Caco-2 (cell line): ENCODE data around the gene KIAA1671. TPM values are rescaled to one million over a fixed set of nuclear protein-coding genes. Genes with fewer than 3 reads are reported as not detected.

ENCODE experiments used
- BruUV-seq: library from RNA; stranded (reverse); fragments of 400-500 nt; replicated peaks from 2 replicates; lab custom pipeline; 2021; lab: Mats Ljungman, UMichigan
- CTCF ChIA-PET: fragments of 300-600 bp; sonication (Branson Sonifier 250); formaldehyde crosslinking; loops from one replicate; lab custom pipeline; 2022; ENCODE audit warnings: antibody characterized with exemption; lab: Charles Lee
- POLR2A ChIA-PET: fragments of 300-600 bp; sonication (Branson Sonifier 250); formaldehyde crosslinking; loops from one replicate; lab custom pipeline; 2022; ENCODE audit warnings: antibody characterized with exemption; lab: Charles Lee
- DNase-seq, 2 experiments: peaks; one replicate each; pipeline versions ENCODE4 v3.0.0 to v3.0.0-alpha.2; 2020 to 2022
- H3K27me3 ChIP-seq: replicated peaks from 2 replicates; pipeline ENCODE4 v1.6.0; 2011; ENCODE audit warnings: low read length; ENCODE audit not compliant: control insufficient read depth, insufficient read depth
- H3K36me3 ChIP-seq: 2 replicates; pipeline ENCODE4 v1.5.1; 2011; ENCODE audit warnings: low read length; ENCODE audit not compliant: control insufficient read depth, insufficient read depth
- H3K4me1 ChIP-seq: fragments of 250-450 bp; sonication (Bioruptor Pico); 2 replicates; pipeline ENCODE4 v1.5.1; 2020; ENCODE audit warnings: mild to moderate bottlenecking
- H3K4me3 ChIP-seq: 2 replicates; pipeline ENCODE4 v1.5.1; 2011; ENCODE audit warnings: low read depth, mild to moderate bottlenecking, control low read depth, low read length
- H3K9me3 ChIP-seq: fragments of 250-450 bp; sonication (Bioruptor Pico); 2 replicates; pipeline ENCODE4 v1.5.1; 2020; ENCODE audit warnings: mild to moderate bottlenecking, moderate library complexity
- H3K27ac Mint-ChIP-seq: one replicate; pipeline ENCODE4 v1.8.0; 2022; ENCODE audit warnings: mixed read lengths; ENCODE audit not compliant: unreplicated experiment
- H3K27me3 Mint-ChIP-seq: one replicate; pipeline ENCODE4 v1.8.0; 2022; ENCODE audit warnings: mixed read lengths; ENCODE audit not compliant: insufficient read depth, unreplicated experiment
- H3K36me3 Mint-ChIP-seq: one replicate; pipeline ENCODE4 v1.8.0; 2022; ENCODE audit warnings: mild to moderate bottlenecking, mixed read lengths; ENCODE audit not compliant: insufficient read depth, unreplicated experiment
- H3K4me1 Mint-ChIP-seq: one replicate; pipeline ENCODE4 v1.8.0; 2022; ENCODE audit warnings: low read depth, mixed read lengths; ENCODE audit not compliant: unreplicated experiment
- H3K4me3 Mint-ChIP-seq: one replicate; pipeline ENCODE4 v1.8.0; 2022; ENCODE audit warnings: mild to moderate bottlenecking, moderate library complexity, mixed read lengths; ENCODE audit not compliant: unreplicated experiment
- H3K9me3 Mint-ChIP-seq: one replicate; pipeline ENCODE4 v1.8.0; 2022; ENCODE audit warnings: mixed read lengths; ENCODE audit not compliant: unreplicated experiment
- CTCF ChIP-seq, 2 experiments: fragments of 200-600 bp in 1 of 2; IDR thresholded peaks; 1 replicate in 1 of 2; 2 replicates in 1 of 2; pipeline versions ENCODE4 v1.5.1 to v1.8.0; 2011 to 2022; ENCODE audit warnings: antibody characterized with exemption in 1 of 2, control low read depth in 1 of 2, inconsistent platforms in 1 of 2, low read depth in 1 of 2, low read length in 1 of 2, mild to moderate bottlenecking in 1 of 2, moderate library complexity in 1 of 2; ENCODE audit not compliant: insufficient read depth in 1 of 2, severe bottlenecking in 1 of 2, unreplicated experiment in 1 of 2
- intact Hi-C: fragments of 100-400 bp; cut with micrococcal nuclease; formaldehyde crosslinking; loops from one replicate; pipeline ENCODE4 v1.10.0; 2022; ENCODE audit not compliant: unreplicated experiment
- total RNA-seq: library from RNA; stranded (reverse); gene quantifications from 2 replicates; pipeline ENCODE4 v1.2.3, GENCODE V29; 2022

The KIAA1671 gene
- total RNA-seq, 1 experiment from 2014 or later, result 28.6 TPM

GRCh38 chr22:25212337-25212736, 259.8 kb downstream of the KIAA1671 start:
- H3K27me3 ChIP-seq, result no peaks in the 10 kb centered on the region
- no peaks in the 10 kb centered on the region for H3K4me1 ChIP-seq
- intact Hi-C loops, result no loop called here
- POLR2A ChIA-PET, result no interaction called here
- H3K4me1 Mint-ChIP-seq, result no peaks in the 10 kb centered on the region
- H3K27me3 Mint-ChIP-seq, result no peaks in the 10 kb centered on the region
- H3K9me3 ChIP-seq, result peaks cover 6% of the 10 kb centered on the region
- DNase-seq, result no peak
- CTCF ChIA-PET, result interaction anchor here (0.9 kb wide), 1 partner anchor 20 kb away, joined by 3 read pairs; no protein-coding TSS in a partner anchor
- BruUV-seq, result no TSS peak
- no peak for TF ChIP-seq CTCF (IDR thresholded peaks at IDR 0.05; ENCODE audit: insufficient read depth in 1 of 2, low read depth in 1 of 2, low read length in 1 of 2, severe bottlenecking in 1 of 2, unreplicated experiment in 1 of 2)
- no peak overlapping the region for H3K27ac Mint-ChIP-seq
- no peak overlapping the region for H3K4me3 Mint-ChIP-seq
- no peaks in the 10 kb centered on the region for H3K36me3 ChIP-seq
- H3K4me3 ChIP-seq, result no peak overlapping the region
- H3K9me3 Mint-ChIP-seq, result peaks cover 19% of the 10 kb centered on the region
- no peaks in the 10 kb centered on the region for H3K36me3 Mint-ChIP-seq

DNA sequence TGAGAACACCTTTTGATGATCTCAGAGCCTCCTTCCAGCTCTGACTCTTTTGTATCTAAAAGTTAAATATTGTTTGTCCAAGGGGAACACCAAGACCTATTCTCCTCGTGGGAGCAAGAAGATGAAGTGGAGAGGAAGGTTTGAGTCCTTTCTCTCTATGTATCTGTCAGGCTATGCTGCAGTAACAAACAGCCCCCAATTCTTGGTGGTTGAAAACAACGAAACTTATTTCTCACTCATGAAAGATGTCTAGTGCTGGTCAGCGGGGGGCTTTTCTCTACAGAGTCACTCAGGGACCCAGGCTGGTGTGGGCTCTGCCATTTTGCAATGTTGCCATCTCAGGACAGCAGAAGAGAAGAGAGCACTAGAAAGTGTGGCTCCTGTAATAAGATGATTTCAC, 260.7 kb downstream of the KIAA1671 start:
- ChIA-PET CTCF (interaction anchor here (0.6 to 0.9 kb wide), 2 partner anchors 19 to 44 kb away, joined by 3 to 4 read pairs; no protein-coding TSS in a partner anchor), POLR2A (no interaction called here)
- Mint-ChIP-seq H3K27ac (no peak overlapping the region), H3K27me3 (no peaks in the 10 kb centered on the region), H3K4me3 (no peak overlapping the region), H3K36me3 (no peaks in the 10 kb centered on the region), H3K4me1 (no peaks in the 10 kb centered on the region), H3K9me3 (peaks cover 19% of the 10 kb centered on the region)
- no peaks in the 10 kb centered on the region for H3K36me3 ChIP-seq
- no peak for DNase-seq
- TF ChIP-seq CTCF (IDR thresholded peaks at IDR 0.05; ENCODE audit: insufficient read depth in 1 of 2, low read depth in 1 of 2, low read length in 1 of 2, severe bottlenecking in 1 of 2, unreplicated experiment in 1 of 2), result no peak
- intact Hi-C loops, result no loop called here
- peaks cover 6% of the 10 kb centered on the region for H3K9me3 ChIP-seq
- H3K27me3 ChIP-seq, result no peaks in the 10 kb centered on the region
- H3K4me1 ChIP-seq, result no peaks in the 10 kb centered on the region
- no TSS peak for BruUV-seq
- H3K4me3 ChIP-seq, result no peak overlapping the region

DNA sequence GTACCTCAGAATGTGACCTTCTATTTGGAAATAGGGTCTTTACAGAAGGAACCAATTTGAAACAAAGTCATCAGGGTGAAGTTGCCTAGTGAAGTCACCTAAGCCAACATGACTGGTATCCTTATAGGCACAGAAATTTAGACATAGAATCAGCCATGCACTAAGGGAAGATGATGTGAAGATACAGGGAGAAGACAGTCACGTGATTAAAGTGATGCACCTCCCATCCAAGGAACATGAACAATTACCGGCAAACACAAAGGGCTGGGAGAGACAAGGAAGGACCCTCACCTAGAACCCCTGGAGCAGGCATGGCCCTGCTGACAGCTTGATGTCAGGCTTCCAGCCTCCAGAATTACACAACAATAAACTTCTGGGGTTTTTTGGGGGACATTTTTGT, 263.7 kb downstream of the KIAA1671 start:
- Mint-ChIP-seq H3K9me3 (peaks cover 19% of the 10 kb centered on the region), H3K27ac (no peak overlapping the region), H3K36me3 (no peaks in the 10 kb centered on the region), H3K4me3 (no peak overlapping the region), H3K27me3 (no peaks in the 10 kb centered on the region), H3K4me1 (no peaks in the 10 kb centered on the region)
- H3K36me3 ChIP-seq, result no peaks in the 10 kb centered on the region
- H3K4me1 ChIP-seq, result no peaks in the 10 kb centered on the region
- CTCF ChIA-PET, result no interaction called here
- TF ChIP-seq CTCF (IDR thresholded peaks at IDR 0.05; ENCODE audit: insufficient read depth in 1 of 2, low read depth in 1 of 2, low read length in 1 of 2, severe bottlenecking in 1 of 2, unreplicated experiment in 1 of 2), result no peak
- H3K4me3 ChIP-seq, result no peak overlapping the region
- DNase-seq, result no peak
- POLR2A ChIA-PET, result no interaction called here
- H3K27me3 ChIP-seq, result no peaks in the 10 kb centered on the region; the same call in 1 of the 2 replicates
- H3K9me3 ChIP-seq, result peaks cover 6% of the 10 kb centered on the region
- intact Hi-C loops, result no loop called here
- BruUV-seq, result no TSS peak
